8988T (cell line): ENCODE measurements around the gene OTOP3.
"Not testable (repeated sequence)": the region's sequence is repeated elsewhere in the genome, so short reads cannot be mapped to it uniquely, and the experiment has no call there.

ENCODE experiments used
- DNase-seq: peaks from one replicate; pipeline ENCODE4 v3.0.0; 2011

OTOP3 gene, protein sequence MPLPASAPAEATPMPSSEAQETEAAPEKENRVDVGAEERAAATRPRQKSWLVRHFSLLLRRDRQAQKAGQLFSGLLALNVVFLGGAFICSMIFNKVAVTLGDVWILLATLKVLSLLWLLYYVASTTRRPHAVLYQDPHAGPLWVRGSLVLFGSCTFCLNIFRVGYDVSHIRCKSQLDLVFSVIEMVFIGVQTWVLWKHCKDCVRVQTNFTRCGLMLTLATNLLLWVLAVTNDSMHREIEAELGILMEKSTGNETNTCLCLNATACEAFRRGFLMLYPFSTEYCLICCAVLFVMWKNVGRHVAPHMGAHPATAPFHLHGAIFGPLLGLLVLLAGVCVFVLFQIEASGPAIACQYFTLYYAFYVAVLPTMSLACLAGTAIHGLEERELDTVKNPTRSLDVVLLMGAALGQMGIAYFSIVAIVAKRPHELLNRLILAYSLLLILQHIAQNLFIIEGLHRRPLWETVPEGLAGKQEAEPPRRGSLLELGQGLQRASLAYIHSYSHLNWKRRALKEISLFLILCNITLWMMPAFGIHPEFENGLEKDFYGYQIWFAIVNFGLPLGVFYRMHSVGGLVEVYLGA

DNA sequence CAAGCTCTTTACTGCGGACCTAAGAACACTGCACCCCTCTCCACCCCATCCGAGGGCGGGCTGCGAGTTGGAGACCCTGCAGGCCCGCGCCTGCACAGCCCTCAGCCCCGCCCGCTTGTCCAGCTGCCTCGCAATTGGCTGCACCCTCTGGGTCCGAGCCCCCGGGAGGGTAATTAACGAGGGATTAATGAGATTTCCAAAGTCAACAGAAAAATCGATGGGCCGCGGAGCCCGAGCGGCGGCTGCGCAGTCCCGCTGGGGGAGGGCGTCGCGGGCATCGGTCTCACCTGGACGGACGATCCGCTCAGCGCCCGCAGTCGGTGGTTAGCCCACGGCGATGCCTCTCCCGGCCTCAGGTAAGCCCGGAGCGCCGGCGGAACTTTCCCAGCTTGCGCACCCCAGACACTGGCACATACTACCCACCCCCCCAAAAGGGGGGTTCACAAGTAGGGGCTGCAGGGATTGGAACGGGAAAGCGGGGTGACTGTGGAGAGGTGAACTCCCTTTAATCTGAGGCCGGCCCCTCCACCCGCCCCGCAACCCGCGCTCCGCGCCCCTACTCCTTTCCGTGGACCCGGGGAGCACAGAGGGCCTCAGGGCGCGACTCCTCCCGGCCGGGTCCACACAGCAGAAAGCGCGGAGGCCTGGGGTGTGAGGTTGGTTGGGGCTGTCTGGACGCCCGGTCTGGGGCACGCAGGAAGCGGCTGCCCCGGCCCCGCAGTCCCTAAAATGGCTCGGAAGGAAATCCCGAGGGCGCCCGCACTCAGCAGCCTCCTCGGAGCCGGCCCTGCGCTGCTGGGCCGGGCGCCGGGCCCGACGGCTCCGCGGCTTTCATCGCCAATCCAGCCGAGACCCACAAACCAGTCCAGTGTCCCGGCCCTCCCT lies at the start of gene OTOP3:
TSS of gene OTOP3 (plus strand) at position 314 of the 885 bp plus-strand sequence. CDS start at position 338, 24 bp downstream.
- DNase-seq = no peak

DNA sequence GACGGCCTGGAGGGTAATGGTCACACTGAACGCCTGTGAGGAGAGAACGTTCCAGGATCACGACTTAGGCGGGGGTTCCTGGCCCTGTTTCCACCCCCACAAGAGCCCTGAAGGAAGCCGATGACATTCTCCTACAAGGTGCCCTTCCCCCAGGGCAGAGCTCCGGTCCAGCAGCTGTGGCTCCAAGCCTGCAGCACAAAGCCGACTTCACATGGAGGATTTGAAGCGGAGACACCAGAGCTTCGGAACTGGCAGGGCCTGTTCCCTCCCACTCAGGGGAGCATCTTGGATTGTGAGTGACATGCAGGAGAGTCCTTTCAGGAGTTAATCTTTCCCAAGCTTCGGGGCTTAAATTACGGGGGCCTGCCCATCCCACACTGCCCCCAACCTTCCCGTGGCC lies 47.2 kb upstream of the OTOP3 start:
- no peak for DNase-seq

GRCh38 chr17:74890554-74890953 lies 45.1 kb upstream of the OTOP3 start:
- DNase-seq = no peak

GRCh38 chr17:74892013-74892841 lies 43.5 kb upstream of the OTOP3 start:
- DNase-seq = no peak

- no peak for DNase-seq
Observed at GRCh38 chr17:74892974-74893911, 42.5 kb upstream of the OTOP3 start, which contains the start of gene FADS6. Gene FADS6 (minus strand): TSS chr17:74893633. CDS start chr17:74893595, 38 bp downstream.

DNA sequence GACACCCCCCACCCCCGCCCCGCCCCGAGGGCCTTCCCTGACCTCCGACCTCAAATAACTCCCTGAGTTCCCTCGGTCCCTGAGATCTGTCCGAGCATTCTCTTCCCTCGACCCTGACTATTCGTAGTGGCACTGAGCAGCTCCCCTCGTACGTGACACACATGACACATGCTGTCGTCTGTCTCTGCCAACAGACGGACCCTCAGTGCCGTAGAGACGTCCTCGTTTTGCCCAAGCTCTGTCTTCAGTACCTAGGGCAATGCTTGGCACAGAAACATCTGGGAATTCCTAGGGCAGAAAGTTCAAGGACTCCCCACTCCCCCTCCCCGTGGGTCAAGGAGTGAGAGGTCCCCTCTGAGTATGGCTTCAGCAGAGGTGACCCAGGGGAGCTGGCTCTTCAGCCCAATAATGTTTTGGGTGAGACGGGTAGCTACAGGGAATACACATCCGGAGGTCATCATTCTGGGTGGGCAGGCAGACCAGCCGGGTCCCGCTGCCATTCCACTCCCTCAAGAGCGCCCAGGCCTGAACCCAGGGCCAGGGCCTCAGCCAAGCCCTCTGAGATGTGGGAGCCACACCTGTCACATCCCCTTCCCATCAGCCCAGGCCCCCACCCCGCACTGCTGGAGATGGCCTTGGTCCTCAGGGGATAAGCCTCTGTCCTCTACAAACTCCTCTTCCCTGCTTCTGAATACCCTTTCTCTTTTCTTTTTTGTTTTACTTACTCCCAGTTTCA lies 41.6 kb upstream of the OTOP3 start:
- DNase-seq = no peak

DNA sequence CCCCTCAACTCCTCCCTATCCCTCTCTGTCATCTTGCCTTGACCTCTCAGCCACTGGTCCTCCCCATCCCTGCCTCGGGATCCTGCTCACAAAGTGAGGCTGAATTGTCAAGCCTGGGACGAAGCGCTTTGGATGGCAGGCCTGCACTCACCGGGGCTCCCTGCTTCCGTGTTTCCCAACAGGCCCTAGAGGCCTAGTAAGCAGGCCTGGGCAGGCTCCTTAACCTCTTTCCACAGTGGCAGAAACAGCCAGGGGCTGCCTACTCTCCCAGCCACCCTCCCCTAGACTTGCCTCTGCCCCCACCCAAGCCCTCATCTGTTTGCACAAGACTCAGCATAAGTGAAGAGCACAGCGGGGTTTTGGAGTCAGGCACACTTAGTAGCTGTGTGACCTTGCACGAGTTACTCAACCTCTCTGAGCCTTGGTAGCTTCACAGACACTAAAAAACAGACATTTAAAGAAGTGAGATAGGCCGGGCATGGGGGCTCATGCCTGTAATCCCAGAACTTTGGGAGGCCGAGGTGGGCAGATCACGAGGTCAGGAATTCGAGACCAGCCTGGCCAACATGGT lies 37.2 kb upstream of the OTOP3 start:
- no peak for DNase-seq

DNA sequence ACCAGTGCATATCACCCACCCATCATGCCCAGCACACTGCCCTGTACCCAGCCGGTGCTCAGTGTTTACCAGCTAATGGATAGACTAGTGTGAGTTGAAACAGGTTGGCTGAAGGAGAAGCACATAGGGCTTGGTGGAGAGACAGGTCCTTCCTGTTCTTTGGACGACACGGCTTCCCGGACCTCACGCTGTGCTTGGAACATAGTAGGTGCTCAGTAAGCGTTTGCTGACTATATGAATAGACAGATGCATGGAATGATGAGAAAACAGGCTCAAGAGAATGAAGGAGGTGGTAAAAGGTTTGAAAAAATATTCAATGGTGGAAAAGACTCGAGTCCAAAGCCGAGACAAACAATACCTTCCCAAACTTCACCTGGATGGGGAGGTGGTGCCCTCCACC lies 35.5 kb upstream of the OTOP3 start:
- no peak for DNase-seq

- DNase-seq = no peak
Observed at GRCh38 chr17:74901353-74902135, 34.2 kb upstream of the OTOP3 start.

DNA sequence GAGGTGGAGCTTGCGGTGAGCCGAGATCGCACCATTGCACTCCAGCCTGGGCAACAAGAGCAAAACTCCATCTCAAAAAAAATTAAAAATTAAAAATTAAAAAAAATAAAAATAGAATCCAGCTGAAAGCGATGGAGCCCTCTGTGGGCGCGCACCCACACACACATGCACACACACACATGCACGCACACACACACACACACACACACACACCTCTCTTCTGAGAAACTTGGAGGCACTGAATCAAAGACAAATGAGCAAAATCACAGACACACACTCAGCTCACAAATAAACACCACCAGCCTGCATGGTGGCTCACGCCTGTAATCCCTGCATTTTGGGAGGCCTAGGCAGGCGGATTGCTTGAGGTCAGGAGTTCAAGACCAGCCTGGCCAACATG lies 32.7 kb upstream of the OTOP3 start:
- DNase-seq = no peak

GRCh38 chr17:74903671-74904070 lies 32.0 kb upstream of the OTOP3 start:
- no peak for DNase-seq

- DNase-seq = no peak
Observed at GRCh38 chr17:74904687-74905409, 30.9 kb upstream of the OTOP3 start.

- DNase-seq = not testable (repeated sequence)
Observed at GRCh38 chr17:74906214-74906793, 29.4 kb upstream of the OTOP3 start.

DNA sequence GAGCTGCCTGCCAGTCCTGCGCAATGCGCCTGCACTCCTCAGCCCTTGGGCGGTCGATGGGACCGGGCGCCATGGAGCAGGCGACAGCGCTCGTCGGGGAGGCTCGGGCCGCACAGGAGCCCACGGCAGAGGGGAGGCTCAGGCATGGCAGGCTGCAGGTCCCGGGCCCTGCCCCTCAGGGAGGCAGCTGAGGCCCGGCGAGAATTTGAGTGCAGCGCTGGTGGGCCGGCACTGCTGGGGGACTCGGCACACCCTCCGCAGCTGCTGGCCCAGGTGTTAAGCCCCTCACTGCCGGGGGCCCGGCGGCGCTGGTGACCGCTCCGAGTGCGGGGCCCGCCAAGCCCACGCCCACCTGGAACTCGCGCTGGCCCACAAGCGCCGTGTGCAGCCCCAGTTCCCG lies 28.7 kb upstream of the OTOP3 start:
- DNase-seq = no peak

GRCh38 chr17:74909097-74909496 lies 26.6 kb upstream of the OTOP3 start:
- not testable (repeated sequence) for DNase-seq

GRCh38 chr17:74911423-74911822 lies 24.3 kb upstream of the OTOP3 start:
- DNase-seq = not testable (repeated sequence)

DNA sequence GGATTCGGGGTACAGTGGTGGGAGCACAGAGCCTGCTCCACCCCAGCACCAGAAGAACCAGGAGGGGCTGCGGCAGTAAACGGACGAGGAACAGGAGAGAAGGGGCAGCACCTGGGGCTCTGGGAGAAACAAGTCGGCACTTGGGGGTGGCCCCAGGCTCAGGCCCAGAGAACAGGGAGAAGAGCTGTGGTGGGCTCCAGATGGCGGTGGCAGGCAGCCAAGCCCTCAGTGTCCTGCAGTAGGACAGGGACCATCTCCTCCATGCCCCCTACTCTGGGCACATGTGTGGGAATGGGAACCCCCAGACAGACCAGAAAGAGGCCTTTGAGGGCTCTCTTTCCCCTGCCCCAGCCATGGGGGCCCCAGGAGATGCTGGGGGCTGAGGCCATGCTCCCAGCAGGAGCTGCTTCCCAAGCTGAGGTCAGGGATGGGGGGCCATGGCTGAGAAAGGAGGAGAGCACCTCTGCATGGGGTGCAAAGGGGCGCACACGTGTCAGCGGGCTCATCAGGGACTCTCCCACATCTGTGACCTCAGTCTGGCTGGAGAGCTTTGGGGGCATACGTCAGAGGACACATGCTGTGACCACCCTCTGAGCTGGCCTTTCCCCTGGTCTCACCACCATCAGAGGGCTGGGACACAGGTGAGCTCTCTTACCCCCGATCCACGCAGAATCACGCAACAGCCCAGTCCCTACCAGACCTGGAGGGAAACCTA lies 19.4 kb upstream of the OTOP3 start:
- DNase-seq = no peak

DNA sequence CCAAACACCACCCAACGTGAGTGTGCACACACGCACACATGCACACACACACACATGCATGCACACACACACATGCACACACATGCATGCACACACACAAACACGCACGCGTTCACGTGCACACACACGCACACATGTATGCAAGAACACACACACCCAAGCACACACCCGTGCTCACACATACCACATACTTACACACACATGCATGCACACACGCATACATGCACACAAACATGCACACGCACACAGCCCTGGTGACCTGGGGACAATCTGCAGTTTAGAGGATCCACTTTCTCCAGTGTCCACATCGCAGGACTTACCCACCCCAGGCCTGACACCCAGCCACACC lies 18.9 kb upstream of the OTOP3 start:
- no peak for DNase-seq
